Measurements from ENCODE around the gene ARHGAP30. TPM values are rescaled to one million over a fixed set of nuclear protein-coding genes. Genes with fewer than 3 reads are reported as not detected.

ARHGAP30 gene
- total RNA-seq, 1 experiment from 2014 or later = 0.39 TPM

GRCh38 chr1:161090617-161091016, 20.9 kb upstream of the ARHGAP30 start:
- no TSS peak for BruUV-seq (replicated peaks)
- Histone ChIP-seq H3K9me2 (ENCODE audit: insufficient read depth) (no peaks in the 10 kb centered on the region), H2AFZ (ENCODE audit: low read depth, low read length, poor library complexity, severe bottlenecking) (no peak overlapping the region), H4K20me1 (ENCODE audit: insufficient read depth) (no peaks in the 10 kb centered on the region), H3K4me3 (replicated peaks in 1 of 2; ENCODE audit: low read depth in 1 of 2, low read length in 2 of 2) (no peak overlapping the region), H3K27ac (ENCODE audit: low read depth, low read length) (no peak overlapping the region), H3K9me3 (ENCODE audit: control insufficient read depth in 1 of 2, insufficient read depth in 1 of 2, low read depth in 1 of 2, low read length in 2 of 2) (no peaks in the 10 kb centered on the region), H3K9ac (ENCODE audit: low read length) (no peak overlapping the region), H3K4me2 (ENCODE audit: low read length) (no peak overlapping the region), H3K36me3 (ENCODE audit: control insufficient read depth in 1 of 2, insufficient read depth in 2 of 2, low read length in 2 of 2) (no peaks in the 10 kb centered on the region), H3K27me3 (ENCODE audit: insufficient read depth, low read length) (no peaks in the 10 kb centered on the region), H3K79me2 (ENCODE audit: insufficient read depth, low read length) (no peaks in the 10 kb centered on the region), H3K4me1 (ENCODE audit: control insufficient read depth in 1 of 2, insufficient read depth in 2 of 2, low read length in 2 of 2) (peaks cover 11 to 67% of the 10 kb centered on the region in 2 experiments)
- ChIA-PET CTCF (no interaction called here), RAD21 (ENCODE audit: low non-redundant PET in 1 of 2, low total read pairs in 2 of 2, uncharacterized antibody in 2 of 2, unreplicated experiment in 2 of 2) (no interaction called here), POLR2A (no interaction called here)
- TF ChIP-seq RAD21 (IDR thresholded peaks at IDR 0.05; ENCODE audit: low read depth) = no peak
- no peak for TF ChIP-seq SIN3A (IDR thresholded peaks at IDR 0.05; ENCODE audit: low read depth)
- TF ChIP-seq CTCF (IDR thresholded peaks at IDR 0.05 in 2 of 3, conservative IDR thresholded peaks at IDR 0.05 in 1 of 3; ENCODE audit: borderline replicate concordance in 1 of 3, insufficient read depth in 1 of 3, low read depth in 2 of 3, low read length in 2 of 3) = no peak
- TF ChIP-seq ATF3 (IDR thresholded peaks at IDR 0.05) = no peak
- no peak for TF ChIP-seq ZFX (IDR thresholded peaks at IDR 0.05)
- no peak for TF ChIP-seq ZNF274 (IDR thresholded peaks at IDR 0.05; ENCODE audit: low read depth, low read length)
- no peak for TF ChIP-seq CEBPB (IDR thresholded peaks at IDR 0.05; ENCODE audit: low read depth)
- TF ChIP-seq CBX3 (IDR thresholded peaks at IDR 0.05; ENCODE audit: low read depth) = no peak
- TF ChIP-seq ELF1 (IDR thresholded peaks at IDR 0.05; ENCODE audit: borderline replicate concordance, low read depth) = no peak
- TF ChIP-seq YY1 (IDR thresholded peaks at IDR 0.05; ENCODE audit: extremely low read depth, insufficient replicate concordance, low read depth, low read length) = no peak
- TF ChIP-seq, protein P1, sequence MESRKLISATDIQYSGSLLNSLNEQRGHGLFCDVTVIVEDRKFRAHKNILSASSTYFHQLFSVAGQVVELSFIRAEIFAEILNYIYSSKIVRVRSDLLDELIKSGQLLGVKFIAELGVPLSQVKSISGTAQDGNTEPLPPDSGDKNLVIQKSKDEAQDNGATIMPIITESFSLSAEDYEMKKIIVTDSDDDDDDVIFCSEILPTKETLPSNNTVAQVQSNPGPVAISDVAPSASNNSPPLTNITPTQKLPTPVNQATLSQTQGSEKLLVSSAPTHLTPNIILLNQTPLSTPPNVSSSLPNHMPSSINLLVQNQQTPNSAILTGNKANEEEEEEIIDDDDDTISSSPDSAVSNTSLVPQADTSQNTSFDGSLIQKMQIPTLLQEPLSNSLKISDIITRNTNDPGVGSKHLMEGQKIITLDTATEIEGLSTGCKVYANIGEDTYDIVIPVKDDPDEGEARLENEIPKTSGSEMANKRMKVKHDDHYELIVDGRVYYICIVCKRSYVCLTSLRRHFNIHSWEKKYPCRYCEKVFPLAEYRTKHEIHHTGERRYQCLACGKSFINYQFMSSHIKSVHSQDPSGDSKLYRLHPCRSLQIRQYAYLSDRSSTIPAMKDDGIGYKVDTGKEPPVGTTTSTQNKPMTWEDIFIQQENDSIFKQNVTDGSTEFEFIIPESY (IDR thresholded peaks at IDR 0.05; ENCODE audit: extremely low read depth, insufficient replicate concordance, low read length) = no peak
- no peak for TF ChIP-seq FOSL1 (IDR thresholded peaks at IDR 0.05; ENCODE audit: low read depth)
- TF ChIP-seq POLR2AphosphoS5 (IDR thresholded peaks at IDR 0.05; ENCODE audit: low read depth, low read length) = no peak
- TF ChIP-seq SP1 (IDR thresholded peaks at IDR 0.05; ENCODE audit: low read depth) = no peak
- TF ChIP-seq, protein P2, sequence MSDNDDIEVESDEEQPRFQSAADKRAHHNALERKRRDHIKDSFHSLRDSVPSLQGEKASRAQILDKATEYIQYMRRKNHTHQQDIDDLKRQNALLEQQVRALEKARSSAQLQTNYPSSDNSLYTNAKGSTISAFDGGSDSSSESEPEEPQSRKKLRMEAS (IDR thresholded peaks at IDR 0.05) = no peak
- no peak for ATAC-seq
- DNase-seq (ENCODE audit: low read depth, low spot score) = no peak
- intact Hi-C loops (cut with micrococcal nuclease) = no loop called here
